Stomach (tissue), 9 donors: Measurements from ENCODE around the gene DRD2. TPM values are rescaled to one million over a fixed set of nuclear protein-coding genes. Genes with fewer than 3 reads are reported as not detected.

Source experiments
- DNase-seq, 2 donors: peaks; one replicate each; pipeline versions ENCODE4 v3.0.0 to v3.0.0-alpha.2; 2013 to 2019
- H3K27ac ChIP-seq, 5 donors: fragments of 200-600 bp in 4 of 5; sonication (generic) in 4 of 5; one replicate each; pipeline ENCODE4 v1.5.1; 2013 to 2019; ENCODE audit warnings: mild to moderate bottlenecking in 1 of 5, moderate library complexity in 1 of 5
- H3K27me3 ChIP-seq, 3 donors: fragments of 200-600 bp; sonication (generic); one replicate each; pipeline ENCODE4 v1.5.1; 2017 to 2019; ENCODE audit warnings: mixed run types in 1 of 3
- H3K36me3 ChIP-seq, 4 donors: fragments of 200-600 bp; sonication (generic); 1 replicate in 3 of 4; 2 replicates in 1 of 4; pipeline ENCODE4 v1.5.1; 2016 to 2019
- H3K4me1 ChIP-seq, 4 donors: fragments of 200-600 bp; sonication (generic); one replicate each; pipeline ENCODE4 v1.5.1; 2016 to 2019
- H3K4me3 ChIP-seq, 4 donors: fragments of 200-600 bp; sonication (generic) in 3 of 4; one replicate each; pipeline ENCODE4 v1.5.1; 2016 to 2019; ENCODE audit warnings: mild to moderate bottlenecking in 1 of 4
- H3K9me3 ChIP-seq, 4 donors: fragments of 200-600 bp; sonication (generic); one replicate each; pipeline ENCODE4 v1.5.1; 2016 to 2019
- EP300 ChIP-seq: sonication (generic); formaldehyde crosslinking; IDR thresholded peaks from one replicate; pipeline ENCODE4 v1.6.1; 2017; ENCODE audit warnings: antibody characterized with exemption
- POLR2A ChIP-seq, 4 donors: fragments of 450-650 bp; IDR thresholded peaks; one replicate each; pipeline ENCODE4 v1.6.1; 2016; ENCODE audit warnings: antibody characterized with exemption in 4 of 4, control low read depth in 2 of 4, mild to moderate bottlenecking in 1 of 4, moderate library complexity in 1 of 4
- POLR2AphosphoS5 ChIP-seq, 3 donors: sonication (generic); formaldehyde crosslinking; IDR thresholded peaks; one replicate each; pipeline ENCODE4 v1.6.1; 2016; ENCODE audit warnings: antibody characterized with exemption in 3 of 3
- WGBS, 5 donors: extraction: QIAGEN DNeasy Blood & Tissue Kit in 3 of 5; methylation state at CpG; one replicate each; pipeline versions ENCODE4 v1.1.5 to v1.1.7; 2013 to 2018; 5-methylcytosine and 5-hydroxymethylcytosine counted together
- intact Hi-C: fragments of 100-400 bp; cut with DNase I; formaldehyde crosslinking; loops from one replicate; pipeline ENCODE4 v1.15.1; 2023; ENCODE audit warnings: low total_unique reads
- polyA plus RNA-seq, 3 donors: library from polyadenylated mRNA; stranded (reverse); fragments of 200-250 nt; gene quantifications; one replicate each; pipeline ENCODE4 v1.2.3, GENCODE V29; 2013
- total RNA-seq, 5 donors: library from RNA; depleted of rRNA; stranded (reverse); fragments of >200 nt; gene quantifications; one replicate each; pipeline versions ENCODE4 v1.1.0 to v1.2.3, GENCODE V29; 2014 to 2016
- TF ChIP-seq, protein P1 (sequence below), 7 experiments: fragments of 450-650 bp in 4 of 7; fragments of 200-600 bp in 3 of 7; sonication (generic) in 3 of 7; IDR thresholded peaks; one replicate each; pipeline ENCODE4 v1.5.1; 2016 to 2019; ENCODE audit warnings: antibody characterized with exemption in 7 of 7, control low read depth in 2 of 7, mild to moderate bottlenecking in 1 of 7
- donor health status: healthy with polysubstance abuse.
- donor health status: Bipolar disorder and iron deficiency.
- donor health status: healthy.

DRD2 gene
- total and polyA plus RNA-seq, 8 donors = 0.03 TPM; not detected in 7

DNA sequence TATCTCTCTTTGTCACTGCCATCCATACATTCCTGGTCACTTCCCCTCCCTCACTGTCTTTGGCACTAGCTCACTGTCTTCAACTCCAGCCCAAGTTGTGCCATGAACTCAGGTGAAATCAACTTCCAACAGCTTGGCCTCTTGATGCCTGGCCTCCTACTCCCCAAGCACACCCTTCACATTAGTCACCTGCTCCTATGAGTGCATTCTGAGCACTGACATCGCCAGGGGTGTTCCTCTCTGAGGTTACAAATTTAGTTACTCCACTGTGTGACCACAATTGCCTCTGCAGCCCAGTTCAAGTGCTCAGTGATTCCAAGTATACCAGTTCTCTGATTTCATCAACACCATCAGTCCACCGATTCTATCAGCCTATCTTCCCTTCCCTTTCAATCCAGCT, 10.8 kb downstream of the DRD2 start:
- Histone ChIP-seq H3K4me1 (no peaks in the 10 kb centered on the region), H3K27ac (no peak overlapping the region), H3K27me3 (peaks cover 0 to 35% (median 0%) of the 10 kb centered on the region in 3 donors), H3K9me3 (no peaks in the 10 kb centered on the region), H3K4me3 (no peak overlapping the region), H3K36me3 (no peaks in the 10 kb centered on the region)
- intact Hi-C loops = no loop called here
- no peak for DNase-seq
- whole genome bisulfite sequencing, 5 donors = 63 to 91% (median 86%) methylated on average over 2 of the region's 2 CpGs
- TF ChIP-seq POLR2A (IDR thresholded peaks at IDR 0.05) (no peak), EP300 (no peak), POLR2AphosphoS5 (IDR thresholded peaks at IDR 0.05) (no peak)
- TF ChIP-seq, protein P1, sequence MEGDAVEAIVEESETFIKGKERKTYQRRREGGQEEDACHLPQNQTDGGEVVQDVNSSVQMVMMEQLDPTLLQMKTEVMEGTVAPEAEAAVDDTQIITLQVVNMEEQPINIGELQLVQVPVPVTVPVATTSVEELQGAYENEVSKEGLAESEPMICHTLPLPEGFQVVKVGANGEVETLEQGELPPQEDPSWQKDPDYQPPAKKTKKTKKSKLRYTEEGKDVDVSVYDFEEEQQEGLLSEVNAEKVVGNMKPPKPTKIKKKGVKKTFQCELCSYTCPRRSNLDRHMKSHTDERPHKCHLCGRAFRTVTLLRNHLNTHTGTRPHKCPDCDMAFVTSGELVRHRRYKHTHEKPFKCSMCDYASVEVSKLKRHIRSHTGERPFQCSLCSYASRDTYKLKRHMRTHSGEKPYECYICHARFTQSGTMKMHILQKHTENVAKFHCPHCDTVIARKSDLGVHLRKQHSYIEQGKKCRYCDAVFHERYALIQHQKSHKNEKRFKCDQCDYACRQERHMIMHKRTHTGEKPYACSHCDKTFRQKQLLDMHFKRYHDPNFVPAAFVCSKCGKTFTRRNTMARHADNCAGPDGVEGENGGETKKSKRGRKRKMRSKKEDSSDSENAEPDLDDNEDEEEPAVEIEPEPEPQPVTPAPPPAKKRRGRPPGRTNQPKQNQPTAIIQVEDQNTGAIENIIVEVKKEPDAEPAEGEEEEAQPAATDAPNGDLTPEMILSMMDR (IDR thresholded peaks at IDR 0.05) = no peak

DNA sequence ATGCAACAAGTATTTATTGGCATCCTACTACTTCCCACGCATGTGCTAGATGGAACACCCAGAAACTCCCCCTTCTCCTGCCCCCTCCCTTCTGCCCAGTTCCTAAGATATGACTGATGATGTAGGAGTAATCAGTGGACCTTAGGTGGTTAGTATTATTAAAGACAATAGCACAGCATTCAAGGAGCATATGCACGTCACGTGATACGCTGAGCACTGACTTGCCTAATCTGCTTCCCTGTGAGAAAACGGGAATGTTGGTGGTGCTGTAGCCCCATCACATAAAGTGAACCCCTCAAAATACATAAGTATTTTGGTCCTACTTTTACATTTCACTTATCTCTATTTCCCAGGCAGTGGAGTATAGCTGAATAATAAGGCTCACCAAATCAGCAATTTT, 12.4 kb downstream of the DRD2 start:
- H3K27me3 ChIP-seq = peaks cover 0 to 23% (median 0%) of the 10 kb centered on the region in 3 donors
- no peak for DNase-seq
- H3K27ac ChIP-seq = no peak overlapping the region
- no peaks in the 10 kb centered on the region for H3K9me3 ChIP-seq
- TF ChIP-seq POLR2A (IDR thresholded peaks at IDR 0.05) (no peak), EP300 (no peak), POLR2AphosphoS5 (IDR thresholded peaks at IDR 0.05) (no peak)
- TF ChIP-seq, protein P1 (IDR thresholded peaks at IDR 0.05) = no peak
- no peaks in the 10 kb centered on the region for H3K36me3 ChIP-seq
- H3K4me3 ChIP-seq = no peak overlapping the region
- intact Hi-C loops = no loop called here
- WGBS, 5 donors = 86 to 92% (median 90%) methylated on average over 5 of the region's 5 CpGs
- H3K4me1 ChIP-seq = no peaks in the 10 kb centered on the region

DNA sequence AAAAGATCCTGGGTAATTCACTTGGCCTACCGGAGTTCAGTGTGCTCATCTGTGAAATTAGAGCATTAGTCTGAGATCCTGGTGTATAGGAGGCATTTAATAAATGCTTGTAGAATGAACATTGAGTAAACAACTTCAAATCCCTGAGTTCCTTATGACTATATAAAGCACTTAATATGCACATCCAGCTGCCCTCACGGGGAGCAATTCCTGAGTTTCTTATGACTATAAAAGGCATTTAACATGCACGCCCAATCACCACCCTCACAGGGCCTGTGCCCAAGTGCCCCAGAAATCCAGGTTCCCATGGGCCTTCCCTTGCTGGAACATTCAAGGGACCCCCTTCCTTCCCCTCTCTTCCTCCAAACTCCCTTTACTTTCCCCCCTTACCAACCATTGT, 13.6 kb downstream of the DRD2 start:
- H3K27me3 ChIP-seq = peaks cover 0 to 21% (median 0%) of the 10 kb centered on the region in 3 donors
- 67 to 83% (median 78%) methylated on average over 3 of the region's 3 CpGs for WGBS, 5 donors
- H3K27ac ChIP-seq = no peak overlapping the region
- DNase-seq = no peak
- no peaks in the 10 kb centered on the region for H3K36me3 ChIP-seq
- no peak overlapping the region for H3K4me3 ChIP-seq
- TF ChIP-seq POLR2AphosphoS5 (IDR thresholded peaks at IDR 0.05) (no peak), EP300 (no peak), POLR2A (IDR thresholded peaks at IDR 0.05) (no peak)
- TF ChIP-seq, protein P1 (IDR thresholded peaks at IDR 0.05) = no peak
- no peaks in the 10 kb centered on the region for H3K4me1 ChIP-seq
- intact Hi-C loops = no loop called here
- H3K9me3 ChIP-seq = no peaks in the 10 kb centered on the region

DNA sequence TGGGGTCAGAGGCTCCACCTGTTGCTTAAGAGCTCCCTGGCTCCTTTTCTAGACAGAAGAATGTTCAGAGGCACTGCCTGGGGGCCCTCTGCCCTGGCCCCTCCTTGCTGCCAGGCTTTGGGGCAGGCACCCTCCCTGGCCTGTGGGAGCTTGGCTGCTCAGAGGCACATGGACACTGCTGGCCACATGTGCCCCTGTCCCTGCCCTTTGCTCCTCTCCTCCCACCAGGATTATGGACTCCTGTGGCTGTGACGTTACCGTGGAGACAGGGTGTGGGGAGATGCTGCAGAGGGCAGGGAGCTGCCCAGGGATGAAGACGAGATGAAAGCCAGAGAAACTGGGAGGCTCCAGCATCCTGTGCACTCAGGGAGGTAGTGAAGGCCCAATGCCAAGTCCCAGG, 14.7 kb downstream of the DRD2 start:
- H3K27me3 ChIP-seq = peaks cover 0 to 18% (median 0%) of the 10 kb centered on the region in 3 donors
- no peak overlapping the region for H3K27ac ChIP-seq
- H3K4me1 ChIP-seq = no peaks in the 10 kb centered on the region
- no peaks in the 10 kb centered on the region for H3K9me3 ChIP-seq
- H3K36me3 ChIP-seq = no peaks in the 10 kb centered on the region
- no peak for TF ChIP-seq POLR2AphosphoS5 (IDR thresholded peaks at IDR 0.05)
- no peak for TF ChIP-seq EP300
- TF ChIP-seq POLR2A (IDR thresholded peaks at IDR 0.05) = no peak
- TF ChIP-seq, protein P1 (IDR thresholded peaks at IDR 0.05) = no peak
- no peak for DNase-seq
- no peak overlapping the region for H3K4me3 ChIP-seq
- whole genome bisulfite sequencing, 5 donors = 69 to 92% (median 73%) methylated on average over 2 to 3 of the region's 3 CpGs
- intact Hi-C loops = no loop called here
